GM18517 (cell line): Measurements from ENCODE around the gene ATAD2B.
"Not testable (repeated sequence)": the region's sequence is repeated elsewhere in the genome, so short reads cannot be mapped to it uniquely, and the experiment has no call there.

Source experiments
- ATAC-seq: cut with Tn5 transposase; IDR thresholded peaks from one replicate; pipeline ENCODE4 v1.9.1; 2021; ENCODE audit warnings: mild to moderate bottlenecking, moderate library complexity; ENCODE audit not compliant: unreplicated experiment

Gene ATAD2B

DNA sequence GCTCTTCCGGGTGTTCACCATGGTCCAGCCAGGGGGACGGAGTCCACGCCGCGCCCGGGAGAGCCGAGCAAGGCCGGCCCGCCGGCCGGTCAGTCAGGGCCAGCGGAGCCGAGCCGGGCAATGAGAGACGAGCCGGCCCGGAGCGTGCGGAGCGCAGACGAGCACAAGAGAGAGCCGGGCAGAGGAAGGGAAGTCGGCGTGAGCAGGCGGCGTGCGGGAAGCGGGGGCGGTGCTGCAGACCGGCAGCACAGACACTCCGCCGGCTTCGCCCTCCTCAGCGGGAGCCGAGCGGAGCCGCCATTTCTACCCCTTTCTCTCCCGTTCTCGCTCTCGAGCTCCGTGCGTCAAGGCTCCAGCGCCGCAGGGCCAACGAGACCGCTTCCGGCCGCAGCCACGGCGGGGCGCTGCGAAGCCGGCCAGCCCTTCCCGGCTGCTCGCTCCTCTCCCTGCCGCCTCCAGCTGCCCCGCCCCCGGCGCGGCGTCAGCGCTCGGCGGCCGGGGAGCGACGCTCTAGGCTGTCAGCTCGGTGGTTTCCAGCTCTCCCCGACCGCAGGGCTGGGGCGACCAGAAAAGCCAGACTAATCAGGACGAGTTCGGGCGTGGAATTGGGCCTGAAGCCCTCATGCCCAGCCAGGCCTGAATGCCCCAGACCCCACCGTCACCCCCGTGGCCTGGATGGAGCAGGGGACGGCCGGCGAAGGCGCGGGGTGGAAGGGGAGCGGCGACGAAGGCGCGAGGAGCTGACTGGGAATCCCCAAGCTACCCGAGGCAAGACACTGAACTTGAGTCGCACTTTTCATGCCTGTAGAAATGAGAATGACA is at the start of gene ATAD2B:
Gene ATAD2B (minus strand): TSS at position 374 of the 822 bp plus-strand sequence. CDS start 353 bp downstream, at position 21.
- peak; percentile 73 for ATAC-seq

DNA sequence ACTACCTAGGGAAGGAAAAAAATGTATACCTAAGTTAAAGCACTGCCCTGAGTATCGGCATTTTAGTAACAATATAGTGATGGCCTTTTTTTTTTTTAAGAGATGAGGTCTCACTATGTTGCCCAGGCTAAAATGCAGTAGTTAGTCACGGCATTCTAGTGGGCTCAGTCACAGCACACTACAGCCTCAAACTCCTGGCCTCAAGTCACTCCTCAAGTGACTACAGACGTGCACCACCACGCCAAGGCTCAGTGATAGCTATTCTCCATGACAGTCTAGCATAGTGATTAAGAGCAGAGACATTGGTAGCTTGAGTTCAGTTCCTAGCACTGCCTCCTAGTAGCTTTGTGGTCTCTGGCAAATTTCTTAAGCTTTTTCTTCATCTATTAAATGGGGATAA is 40.9 kb upstream of the ATAD2B start:
- ATAC-seq: no peak

DNA sequence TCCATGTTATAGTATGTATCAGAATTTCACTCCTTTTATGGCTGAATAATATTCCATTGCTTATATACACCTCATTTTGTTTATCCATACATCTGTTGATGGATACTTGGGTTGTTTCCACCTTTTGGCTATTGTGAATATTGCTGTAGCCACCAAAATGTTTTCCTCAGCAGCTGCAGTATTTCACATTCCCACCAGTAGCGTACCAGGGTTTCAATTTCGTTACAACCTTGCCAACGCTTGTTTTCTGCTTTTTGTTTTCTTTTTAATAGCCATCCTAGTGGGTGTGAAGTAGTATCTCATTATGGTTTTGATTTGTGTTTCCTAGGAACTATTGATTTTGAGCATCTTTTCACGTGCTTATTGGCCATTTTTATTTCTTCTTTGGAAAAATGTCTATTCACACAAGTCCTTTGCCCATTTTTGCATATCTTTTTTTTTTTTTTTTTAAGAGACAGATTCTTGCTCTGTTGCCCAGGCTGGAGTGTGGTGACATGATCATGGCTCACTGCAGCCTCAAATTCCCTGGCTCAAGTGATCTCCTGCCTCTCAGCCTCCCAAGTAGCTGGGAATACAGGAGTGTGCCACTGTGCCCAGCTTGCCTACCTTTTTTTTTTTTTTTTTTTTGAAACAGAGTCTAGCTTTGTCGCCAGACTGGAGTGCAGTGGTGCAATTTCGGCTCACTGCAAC is 27.5 kb upstream of the ATAD2B start:
- peak; percentile 81 for ATAC-seq

DNA sequence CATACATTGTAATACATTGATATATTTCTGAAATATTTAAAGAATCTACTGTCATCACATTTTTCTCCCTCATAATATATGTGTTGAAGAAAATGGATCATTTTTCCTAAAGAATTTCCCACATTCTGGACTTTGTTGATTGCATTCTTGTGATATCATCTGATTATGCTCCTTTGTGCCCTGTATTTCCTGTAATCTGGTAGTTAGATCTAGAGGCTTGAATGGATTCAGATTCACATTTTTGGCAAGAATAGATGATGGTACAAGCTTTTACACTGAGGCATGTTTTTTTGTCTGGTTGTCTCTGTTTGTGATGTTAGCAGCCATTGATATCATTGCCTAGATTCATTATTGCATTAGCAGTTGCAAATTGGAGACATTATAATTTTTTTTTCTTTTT is 26.7 kb upstream of the ATAD2B start:
- no peak for ATAC-seq

DNA sequence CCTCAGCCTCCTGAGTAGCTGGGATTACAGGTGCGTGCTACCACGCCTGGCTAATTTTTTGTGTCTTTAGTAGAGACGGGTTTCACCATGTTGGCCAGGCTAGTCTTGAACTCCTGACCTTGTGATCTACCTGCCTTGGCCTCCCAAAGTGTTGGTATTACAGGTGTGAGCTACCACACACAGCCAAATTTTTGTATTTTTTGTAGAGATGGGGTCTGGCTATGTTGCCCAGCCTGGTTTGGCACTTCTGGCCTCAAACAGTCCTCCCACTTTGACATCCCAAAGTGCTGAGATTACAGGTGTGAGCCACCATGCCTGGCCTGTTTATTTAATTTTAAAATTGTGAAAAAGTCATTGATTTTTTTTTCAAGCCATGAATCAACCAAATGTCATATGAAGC is 25.6 kb upstream of the ATAD2B start:
- ATAC-seq: not testable (repeated sequence)

DNA sequence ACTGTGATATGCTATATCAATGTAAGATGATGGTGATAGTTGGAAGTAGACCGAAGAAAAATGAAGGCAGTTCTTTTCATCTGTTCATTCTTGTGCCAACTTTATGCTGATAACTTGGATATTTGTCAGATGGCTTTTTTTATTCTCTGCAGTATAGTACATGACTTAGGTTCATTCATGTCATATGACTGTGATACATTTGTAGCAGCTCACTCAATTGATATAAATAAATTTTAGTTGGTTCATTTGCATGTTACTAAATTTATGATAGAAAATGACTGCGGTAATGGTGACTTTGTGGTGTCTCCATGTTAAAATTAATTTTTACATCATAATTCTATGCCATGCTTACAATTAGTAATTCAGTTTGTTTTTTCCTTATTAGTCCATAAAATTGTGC is 20.4 kb upstream of the ATAD2B start:
- ATAC-seq: no peak

DNA sequence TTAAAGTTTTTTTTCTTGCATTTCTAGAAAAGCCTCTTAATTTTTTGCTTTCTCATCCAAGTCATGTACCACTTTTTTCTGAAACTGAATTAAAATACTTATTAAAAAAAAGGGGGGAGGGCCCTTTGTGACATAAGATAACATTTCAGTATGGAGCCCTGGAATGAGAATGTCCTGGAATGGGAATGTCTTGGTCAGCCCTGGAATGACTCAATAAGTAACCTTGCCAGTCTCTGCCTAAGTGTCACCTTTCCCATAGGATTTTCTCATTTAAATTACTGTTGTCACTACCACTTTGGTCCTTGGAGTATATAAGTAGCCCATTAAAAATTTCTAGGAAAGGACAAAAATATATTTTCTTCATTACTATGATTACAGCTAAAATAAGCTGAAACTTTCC is 18.1 kb upstream of the ATAD2B start:
- ATAC-seq: no peak

DNA sequence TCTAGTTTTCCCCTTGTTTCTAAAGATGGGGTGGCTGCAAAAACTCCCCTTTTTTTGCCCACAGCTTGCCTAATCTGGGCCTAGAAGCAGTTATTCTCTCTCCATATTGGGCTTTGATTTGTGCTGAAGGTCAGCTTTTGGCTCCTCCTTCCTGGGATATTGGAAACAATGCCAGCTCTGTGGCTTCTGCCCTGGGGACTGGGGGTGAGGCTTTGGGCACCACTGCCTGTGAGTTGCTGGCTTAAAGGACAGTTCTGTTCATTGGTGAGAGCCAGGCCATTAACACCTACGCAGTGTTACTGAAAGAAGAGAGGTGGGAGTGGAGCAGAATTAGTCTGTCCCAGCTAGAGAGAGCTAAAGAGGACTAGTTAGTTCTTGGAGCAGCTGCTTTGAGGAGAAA is 17.6 kb upstream of the ATAD2B start:
- no peak for ATAC-seq

DNA sequence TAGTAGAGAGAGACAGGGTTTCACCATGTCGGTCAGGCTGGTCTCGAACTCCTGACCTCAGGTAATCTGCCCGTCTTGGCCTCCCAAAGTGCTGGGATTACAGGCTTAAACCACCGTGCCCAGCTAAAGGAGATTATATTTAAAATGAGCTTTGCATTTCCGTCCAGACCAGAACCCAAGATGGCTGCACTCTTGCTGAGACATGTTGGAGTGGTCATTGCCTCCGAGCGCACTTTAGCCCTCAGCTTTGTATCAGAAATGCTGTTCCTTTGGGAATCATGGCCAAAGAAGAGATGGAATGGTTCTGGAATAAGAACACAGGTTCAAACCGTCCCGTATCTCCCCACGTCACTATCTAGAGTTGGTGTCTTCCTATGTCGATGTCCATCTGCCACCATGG is 16.7 kb upstream of the ATAD2B start:
- ATAC-seq: no peak

DNA sequence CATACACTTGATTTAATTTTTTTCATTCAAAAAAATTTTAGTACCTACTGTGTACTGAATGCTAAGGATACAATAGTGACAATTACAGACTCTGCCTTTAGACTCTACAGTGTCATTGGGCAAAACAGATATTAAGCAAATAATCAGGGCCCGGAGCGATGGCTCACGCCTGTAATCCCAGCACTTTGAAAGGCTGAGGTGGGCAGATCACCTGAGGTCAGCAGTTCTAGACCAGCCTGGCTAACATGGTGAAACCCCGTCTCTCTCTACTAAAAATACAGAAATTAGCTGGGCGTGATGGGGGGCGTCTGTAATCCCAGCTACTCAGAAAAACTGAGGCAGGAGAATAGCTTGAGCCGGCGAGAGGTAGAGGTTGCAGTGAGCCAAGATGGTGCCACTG is 14.7 kb upstream of the ATAD2B start:
- ATAC-seq: no peak

DNA sequence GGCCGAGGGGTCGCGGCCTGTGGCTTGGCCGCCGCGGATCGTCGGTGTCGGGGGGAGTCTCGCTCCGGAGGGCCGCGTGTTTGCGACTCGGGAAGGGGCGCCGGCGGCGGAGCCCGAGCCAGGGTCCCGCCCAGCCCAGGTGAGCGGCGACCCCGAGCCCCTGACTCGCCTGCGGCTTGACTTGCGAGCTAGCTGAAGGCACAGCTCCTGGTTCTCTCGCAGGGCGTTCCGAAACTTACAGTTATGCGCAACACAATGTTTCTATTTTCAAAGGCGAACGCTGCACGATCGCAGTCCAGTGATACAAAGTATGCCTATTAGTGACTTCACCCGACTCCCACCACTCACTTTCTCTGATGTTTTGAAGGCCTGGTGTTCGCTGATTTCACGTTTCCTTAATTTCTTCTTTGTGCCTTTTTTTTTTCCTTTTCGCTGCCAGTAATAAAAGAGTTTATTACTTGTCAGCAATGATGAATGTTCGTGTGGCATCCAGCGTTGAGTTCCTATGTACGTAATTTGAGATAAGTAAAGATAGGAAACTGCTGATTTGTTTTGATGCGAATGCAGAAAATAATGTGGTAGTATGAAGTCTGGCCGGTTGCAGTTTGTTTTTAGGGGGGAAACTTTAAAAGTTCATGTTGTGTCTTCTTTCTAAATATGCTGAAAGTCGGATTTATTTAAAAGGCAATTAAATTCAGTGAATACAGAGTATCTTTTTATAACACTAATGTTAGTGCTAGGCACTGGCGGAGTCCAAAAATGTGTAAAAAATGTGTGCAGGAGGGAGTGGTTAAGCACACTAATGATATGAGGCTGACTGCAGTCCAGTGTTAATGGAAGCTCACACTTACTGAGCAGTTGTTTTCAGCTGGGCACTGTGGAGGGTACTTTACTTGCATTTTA is 14.0 kb upstream of the ATAD2B start:
- peak; percentile 66 for ATAC-seq

DNA sequence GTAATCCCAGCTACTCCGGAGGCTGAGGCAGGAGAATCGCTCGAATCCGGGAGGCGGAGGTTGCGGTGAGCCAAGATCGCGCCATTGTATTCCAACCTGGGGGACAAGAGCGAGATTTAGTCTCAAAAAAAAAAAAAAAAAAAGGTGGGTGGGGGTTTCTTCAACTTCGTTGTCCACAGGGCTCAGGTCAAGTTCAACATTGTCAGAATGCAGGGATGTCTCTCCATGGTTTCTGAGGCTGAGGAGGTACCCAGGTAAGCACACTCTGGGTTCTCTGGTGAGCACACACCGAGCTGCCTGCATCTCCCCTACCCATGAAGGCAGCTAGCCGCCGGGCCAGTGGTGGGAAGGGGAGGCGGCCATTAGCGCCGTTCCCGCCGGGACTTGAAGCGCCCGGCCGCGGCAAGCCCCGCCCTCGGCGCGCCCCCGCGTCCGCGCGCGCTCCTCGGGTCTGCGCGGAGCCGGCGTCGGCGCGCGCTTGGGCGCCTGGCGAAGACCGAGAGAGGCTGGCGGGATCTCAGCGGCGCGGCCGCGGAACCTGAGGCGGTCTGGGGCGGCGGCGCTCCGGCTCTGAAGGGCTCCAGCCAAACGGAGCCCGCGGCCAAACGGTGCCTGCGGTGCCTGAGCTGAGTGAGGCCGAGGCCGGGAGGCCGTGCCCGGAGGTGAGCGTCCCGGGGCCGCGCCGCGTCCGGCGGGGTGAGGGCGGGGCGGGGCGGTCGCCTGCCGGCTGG is 13.2 kb upstream of the ATAD2B start, which contains the start of gene UBXN2A:
Gene UBXN2A (plus strand): TSS at position 477 of the 731 bp plus-strand sequence. CDS start 17,852 bp downstream, outside the sequence.
- peak; percentile 72 for ATAC-seq

DNA sequence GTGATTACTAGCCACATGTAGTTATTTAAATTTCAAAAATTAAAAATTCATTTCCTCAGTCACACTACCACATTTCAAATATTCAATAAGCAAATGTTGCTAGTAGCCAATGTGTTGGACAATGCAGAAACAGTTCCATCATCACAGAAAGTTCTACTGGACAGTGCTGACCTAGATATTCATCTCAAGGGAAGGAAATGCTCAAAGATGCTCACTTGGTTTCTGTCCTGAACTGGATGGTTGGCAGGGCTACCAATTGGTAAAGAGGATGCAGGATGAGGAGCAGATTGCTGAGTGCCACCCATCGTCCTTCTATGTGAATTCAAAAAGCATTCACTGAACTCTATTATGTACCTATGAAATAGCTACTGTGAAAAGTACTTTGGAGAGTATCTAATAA is 7.3 kb upstream of the ATAD2B start:
- ATAC-seq: no peak

DNA sequence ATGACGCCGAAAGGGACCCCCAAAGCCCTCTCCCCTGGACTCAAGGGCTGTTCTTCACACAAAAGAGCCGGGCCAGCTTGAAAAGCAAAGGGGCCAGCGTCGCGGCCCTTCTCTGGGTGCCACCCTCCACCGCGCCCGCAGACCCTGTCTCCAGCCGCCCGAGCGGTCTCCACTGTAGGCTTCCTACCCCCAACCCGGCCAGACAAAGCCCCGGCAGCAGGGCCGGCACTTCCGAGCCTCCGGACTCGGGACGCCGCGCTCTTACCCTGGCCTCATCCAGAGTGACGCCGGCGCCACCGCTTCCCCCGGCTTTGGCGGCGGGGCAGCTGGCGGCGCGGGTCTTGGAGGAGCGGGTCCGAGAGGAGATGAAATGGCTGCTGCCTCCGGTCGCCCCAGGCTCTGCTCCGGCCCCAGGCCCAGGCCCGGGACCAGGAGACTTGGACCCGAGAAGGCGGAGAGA is 603 bp downstream of the ATAD2B start:
- ATAC-seq: peak; percentile 17

DNA sequence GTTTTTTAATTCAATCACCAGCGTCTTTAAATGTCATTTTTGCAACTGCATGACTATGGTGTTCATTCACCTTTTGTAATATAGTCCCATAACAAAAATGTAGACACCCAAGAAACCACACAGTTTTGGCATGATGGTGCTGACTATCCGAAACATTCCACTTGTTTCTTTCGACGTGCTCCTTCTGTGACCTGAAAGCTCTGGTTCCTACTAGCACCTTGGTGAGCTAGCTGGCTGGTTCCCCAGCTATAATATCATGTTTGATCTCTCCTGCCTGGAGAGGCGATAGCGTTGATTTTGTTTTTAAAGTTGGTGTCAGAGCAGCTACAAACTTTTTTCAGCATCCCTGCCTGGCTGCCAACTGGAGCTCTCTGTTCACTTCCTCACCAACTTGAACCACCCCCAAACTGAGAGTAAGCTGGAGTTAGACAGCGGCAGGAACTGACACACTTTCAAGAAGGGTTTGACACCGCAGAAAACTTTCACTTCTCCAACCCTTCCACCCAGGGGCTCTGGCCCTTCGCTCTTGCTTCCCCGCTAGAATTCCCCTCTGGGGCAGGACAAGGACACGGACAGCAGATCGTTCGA is 1.1 kb downstream of the ATAD2B start:
- ATAC-seq: peak; percentile 56

DNA sequence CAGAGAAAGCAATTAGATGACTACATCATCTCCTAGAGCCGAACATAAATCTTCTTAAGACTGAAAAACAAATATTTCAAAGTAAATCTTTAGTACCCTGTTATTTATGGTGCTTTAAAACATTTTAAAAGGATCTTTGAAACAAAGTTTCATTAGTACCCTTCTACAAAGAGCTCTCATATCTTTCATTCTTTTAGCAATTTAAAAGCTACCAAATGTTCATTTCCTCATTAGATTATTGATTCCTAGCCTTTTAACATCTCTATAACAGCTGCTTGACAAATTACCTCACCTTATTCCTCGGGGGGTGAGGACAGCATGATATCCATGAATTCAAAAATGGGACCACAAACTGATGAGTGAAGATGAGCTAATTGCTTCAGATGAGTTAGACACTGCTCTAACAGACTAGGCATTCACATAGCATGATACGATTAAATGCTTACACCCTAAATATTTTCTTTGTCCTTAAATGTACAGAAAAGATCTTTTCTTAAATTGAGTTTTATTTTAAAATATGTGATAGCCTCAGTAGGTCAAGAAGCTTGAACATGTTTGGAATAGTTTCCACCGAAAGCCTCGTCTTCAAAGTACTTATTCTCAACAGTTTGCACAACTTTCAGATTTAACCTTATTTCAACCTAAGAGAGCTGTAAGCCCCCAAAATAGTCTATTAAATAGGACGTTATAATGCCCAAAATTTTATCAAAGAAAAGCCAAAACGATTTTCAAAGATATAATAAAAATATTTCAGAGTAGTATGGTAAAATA is 2.1 kb downstream of the ATAD2B start:
- no peak for ATAC-seq

DNA sequence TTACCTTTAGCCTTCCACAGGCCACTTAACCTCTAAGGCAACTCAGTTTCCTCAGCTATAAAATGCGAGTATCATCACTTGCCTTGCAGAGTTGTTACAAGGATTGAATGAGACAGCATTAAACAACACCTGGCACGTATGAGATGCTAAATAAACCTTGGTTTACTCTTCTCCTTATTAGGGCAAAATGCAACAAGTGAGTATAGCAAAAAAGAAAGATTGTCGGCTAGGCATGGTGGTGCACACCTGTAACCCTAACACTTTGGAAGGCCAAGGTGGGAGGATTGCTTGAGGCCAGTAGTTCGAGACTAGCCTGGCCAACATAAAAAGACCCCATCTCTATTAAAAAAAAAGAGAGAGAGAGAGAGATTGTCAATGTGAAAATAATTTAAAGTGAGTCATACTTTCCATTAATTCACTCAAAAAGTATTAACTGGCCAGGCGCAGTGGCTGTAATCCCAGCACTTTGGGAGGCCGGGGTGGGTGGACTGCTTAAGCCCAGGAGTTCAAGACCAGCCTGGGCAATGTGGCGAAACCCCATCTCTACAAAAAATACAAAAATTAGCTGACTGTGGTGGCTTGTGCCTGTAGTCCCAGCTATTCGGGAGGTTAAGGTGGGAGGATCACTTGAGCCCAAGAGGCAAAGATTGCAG is 8.0 kb downstream of the ATAD2B start:
- no peak for ATAC-seq

DNA sequence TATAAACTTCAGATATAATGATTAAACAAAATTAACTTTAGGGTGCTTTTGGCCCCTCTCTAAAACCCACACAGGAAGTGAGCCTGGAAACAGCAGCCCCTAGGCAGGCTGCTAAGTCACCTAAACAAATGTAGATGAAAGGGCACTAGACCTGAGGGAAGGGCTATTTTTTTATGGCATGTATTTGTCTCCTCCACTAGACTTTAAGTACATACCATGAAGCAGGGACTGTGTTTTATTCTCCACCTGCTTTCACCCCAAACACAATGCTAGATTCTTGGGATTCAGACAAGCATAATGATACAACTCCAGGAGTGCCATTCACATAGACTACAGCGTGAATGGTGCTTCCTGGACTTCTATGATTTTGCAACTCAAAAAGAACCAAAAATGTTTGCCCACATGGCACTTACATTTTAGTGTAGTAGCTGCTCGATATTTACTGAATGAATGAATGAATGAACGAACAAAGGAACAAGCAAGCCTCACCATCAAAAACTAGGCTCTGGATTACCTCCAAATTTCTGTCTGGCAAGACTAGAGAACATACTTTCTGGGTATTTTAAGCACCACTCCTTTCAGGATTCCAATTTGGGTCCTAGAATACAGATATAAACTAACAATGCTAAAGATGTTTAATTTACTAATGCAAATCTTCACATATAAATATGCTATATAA is 10.1 kb downstream of the ATAD2B start:
- ATAC-seq: peak; percentile 50
